GM12878 (cell line): Measurements from ENCODE around the gene MCRIP2.

Source experiments
- BHLHE40 ChIP-seq, 2 experiments: fragments of 450-650 bp in 1 of 2; IDR thresholded peaks; 2 replicates each; pipeline ENCODE4 v1.6.1; 2011 to 2017; ENCODE audit warnings: low read depth in 2 of 2, borderline replicate concordance in 1 of 2, improper control_type of control experiment in 1 of 2, low read length in 1 of 2, mild to moderate bottlenecking in 1 of 2
- CEBPB ChIP-seq, 2 experiments: fragments of 150-350 bp in 1 of 2; IDR thresholded peaks; 2 replicates each; pipeline ENCODE4 v1.6.1; 2012 to 2014; ENCODE audit warnings: low read depth in 2 of 2, low read length in 2 of 2, borderline replicate concordance in 1 of 2, inconsistent platforms in 1 of 2
- FOXM1 ChIP-seq: IDR thresholded peaks from 2 replicates; pipeline ENCODE4 v1.6.1; 2012; ENCODE audit warnings: low read depth, mild to moderate bottlenecking, inconsistent platforms, low read length, moderate library complexity
- JUNB ChIP-seq: IDR thresholded peaks from 2 replicates; pipeline ENCODE4 v1.6.1; 2016; ENCODE audit warnings: antibody characterized with exemption, mild to moderate bottlenecking
- NFIC ChIP-seq: IDR thresholded peaks from 2 replicates; pipeline ENCODE4 v1.6.1; 2012; ENCODE audit warnings: low read depth, mild to moderate bottlenecking, inconsistent platforms, low read length, moderate library complexity
- NRF1 ChIP-seq: conservative IDR thresholded peaks from 2 replicates; pipeline ENCODE4 v1.6.1; 2011; ENCODE audit warnings: mild to moderate bottlenecking, low read depth, low read length, improper control_type of control experiment
- RAD51 ChIP-seq: fragments of 450-650 bp; IDR thresholded peaks from 2 replicates; pipeline ENCODE4 v1.6.1; 2016; ENCODE audit warnings: moderate library complexity, mild to moderate bottlenecking, inconsistent platforms
- SP1 ChIP-seq: IDR thresholded peaks from one replicate; pipeline ENCODE4 v1.6.1; 2011; ENCODE audit warnings: low read depth, low read length
- STAT1 ChIP-seq: fragments of 450-650 bp; conservative IDR thresholded peaks from 2 replicates; pipeline ENCODE4 v1.6.1; 2014; ENCODE audit warnings: antibody characterized with exemption, mild to moderate bottlenecking
- TF ChIP-seq, protein P1 (sequence below): fragments of 450-650 bp; IDR thresholded peaks from 2 replicates; pipeline ENCODE4 v1.6.1; 2017; ENCODE audit warnings: mild to moderate bottlenecking, moderate library complexity
- TF ChIP-seq, protein P2 (sequence below): IDR thresholded peaks from 2 replicates; pipeline ENCODE4 v1.6.1; 2012; ENCODE audit warnings: low read depth, low read length, improper control_type of control experiment
- TF ChIP-seq, protein P3 (sequence below): IDR thresholded peaks from 2 replicates; pipeline ENCODE4 v1.6.1; 2011; ENCODE audit warnings: low read depth, mild to moderate bottlenecking, low read length, moderate library complexity, borderline replicate concordance; ENCODE audit errors: extremely low read depth

DNA sequence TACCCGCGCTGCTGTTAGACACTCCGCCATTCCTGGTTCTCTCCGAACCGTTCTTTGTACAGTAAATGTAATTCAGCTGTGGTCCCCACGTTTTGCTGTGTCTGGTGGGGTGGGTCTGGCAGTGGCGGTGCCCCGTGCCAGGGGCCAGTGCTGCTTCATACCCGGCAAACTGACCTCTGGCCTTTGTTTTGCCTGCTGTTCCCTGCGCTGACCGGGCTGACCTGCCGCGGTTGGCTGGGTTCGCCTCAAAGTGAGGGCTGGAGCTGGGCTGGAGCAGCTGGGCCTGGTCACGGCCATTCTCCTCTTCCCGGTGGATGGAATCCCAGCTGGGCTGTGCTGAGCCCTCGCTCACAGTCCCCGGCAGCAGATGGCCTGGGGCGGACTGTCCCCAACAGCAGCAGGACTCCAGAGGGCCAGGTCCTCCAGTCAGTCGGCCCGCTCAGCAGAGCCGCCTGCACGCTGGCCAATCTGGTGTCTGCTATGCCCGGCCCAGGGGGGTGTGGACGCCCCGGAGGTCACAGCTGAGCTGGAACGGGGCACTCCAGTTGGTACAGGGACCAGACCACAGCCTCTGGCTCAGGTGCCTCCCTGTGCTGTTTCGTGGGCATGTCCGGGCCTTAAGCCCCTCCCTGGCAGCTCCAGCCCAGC lies 12.3 kb upstream of the MCRIP2 start:
- no peak for TF ChIP-seq NFIC
- TF ChIP-seq BHLHE40 (IDR thresholded peaks at IDR 0.05; ENCODE audit: borderline replicate concordance in 1 of 2, low read depth in 2 of 2, low read length in 1 of 2) = no peak
- TF ChIP-seq CEBPB (IDR thresholded peaks at IDR 0.05; ENCODE audit: borderline replicate concordance in 1 of 2, low read depth in 2 of 2, low read length in 2 of 2) = no peak
- no peak for TF ChIP-seq NRF1
- TF ChIP-seq RAD51 = no peak
- TF ChIP-seq, protein P1, sequence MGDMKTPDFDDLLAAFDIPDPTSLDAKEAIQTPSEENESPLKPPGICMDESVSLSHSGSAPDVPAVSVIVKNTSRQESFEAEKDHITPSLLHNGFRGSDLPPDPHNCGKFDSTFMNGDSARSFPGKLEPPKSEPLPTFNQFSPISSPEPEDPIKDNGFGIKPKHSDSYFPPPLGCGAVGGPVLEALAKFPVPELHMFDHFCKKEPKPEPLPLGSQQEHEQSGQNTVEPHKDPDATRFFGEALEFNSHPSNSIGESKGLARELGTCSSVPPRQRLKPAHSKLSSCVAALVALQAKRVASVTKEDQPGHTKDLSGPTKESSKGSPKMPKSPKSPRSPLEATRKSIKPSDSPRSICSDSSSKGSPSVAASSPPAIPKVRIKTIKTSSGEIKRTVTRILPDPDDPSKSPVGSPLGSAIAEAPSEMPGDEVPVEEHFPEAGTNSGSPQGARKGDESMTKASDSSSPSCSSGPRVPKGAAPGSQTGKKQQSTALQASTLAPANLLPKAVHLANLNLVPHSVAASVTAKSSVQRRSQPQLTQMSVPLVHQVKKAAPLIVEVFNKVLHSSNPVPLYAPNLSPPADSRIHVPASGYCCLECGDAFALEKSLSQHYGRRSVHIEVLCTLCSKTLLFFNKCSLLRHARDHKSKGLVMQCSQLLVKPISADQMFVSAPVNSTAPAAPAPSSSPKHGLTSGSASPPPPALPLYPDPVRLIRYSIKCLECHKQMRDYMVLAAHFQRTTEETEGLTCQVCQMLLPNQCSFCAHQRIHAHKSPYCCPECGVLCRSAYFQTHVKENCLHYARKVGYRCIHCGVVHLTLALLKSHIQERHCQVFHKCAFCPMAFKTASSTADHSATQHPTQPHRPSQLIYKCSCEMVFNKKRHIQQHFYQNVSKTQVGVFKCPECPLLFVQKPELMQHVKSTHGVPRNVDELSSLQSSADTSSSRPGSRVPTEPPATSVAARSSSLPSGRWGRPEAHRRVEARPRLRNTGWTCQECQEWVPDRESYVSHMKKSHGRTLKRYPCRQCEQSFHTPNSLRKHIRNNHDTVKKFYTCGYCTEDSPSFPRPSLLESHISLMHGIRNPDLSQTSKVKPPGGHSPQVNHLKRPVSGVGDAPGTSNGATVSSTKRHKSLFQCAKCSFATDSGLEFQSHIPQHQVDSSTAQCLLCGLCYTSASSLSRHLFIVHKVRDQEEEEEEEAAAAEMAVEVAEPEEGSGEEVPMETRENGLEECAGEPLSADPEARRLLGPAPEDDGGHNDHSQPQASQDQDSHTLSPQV = no peak
- TF ChIP-seq, protein P2, sequence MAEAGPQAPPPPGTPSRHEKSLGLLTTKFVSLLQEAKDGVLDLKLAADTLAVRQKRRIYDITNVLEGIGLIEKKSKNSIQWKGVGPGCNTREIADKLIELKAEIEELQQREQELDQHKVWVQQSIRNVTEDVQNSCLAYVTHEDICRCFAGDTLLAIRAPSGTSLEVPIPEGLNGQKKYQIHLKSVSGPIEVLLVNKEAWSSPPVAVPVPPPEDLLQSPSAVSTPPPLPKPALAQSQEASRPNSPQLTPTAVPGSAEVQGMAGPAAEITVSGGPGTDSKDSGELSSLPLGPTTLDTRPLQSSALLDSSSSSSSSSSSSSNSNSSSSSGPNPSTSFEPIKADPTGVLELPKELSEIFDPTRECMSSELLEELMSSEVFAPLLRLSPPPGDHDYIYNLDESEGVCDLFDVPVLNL = no peak
- TF ChIP-seq STAT1 = no peak
- TF ChIP-seq FOXM1 = no peak
- TF ChIP-seq JUNB = no peak
- TF ChIP-seq SP1 = no peak
- TF ChIP-seq, protein P3, sequence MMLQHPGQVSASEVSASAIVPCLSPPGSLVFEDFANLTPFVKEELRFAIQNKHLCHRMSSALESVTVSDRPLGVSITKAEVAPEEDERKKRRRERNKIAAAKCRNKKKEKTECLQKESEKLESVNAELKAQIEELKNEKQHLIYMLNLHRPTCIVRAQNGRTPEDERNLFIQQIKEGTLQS = no peak
